ENCODE results near the gene GBX2. TPM values are rescaled to one million over a fixed set of nuclear protein-coding genes. Genes with fewer than 3 reads are reported as not detected.
"Not testable (repeated sequence)": the region's sequence is repeated elsewhere in the genome, so short reads cannot be mapped to it uniquely, and the experiment has no call there.

The GBX2 gene
- total and polyA plus RNA-seq, 5 experiments from 2014 or later, result not detected

DNA sequence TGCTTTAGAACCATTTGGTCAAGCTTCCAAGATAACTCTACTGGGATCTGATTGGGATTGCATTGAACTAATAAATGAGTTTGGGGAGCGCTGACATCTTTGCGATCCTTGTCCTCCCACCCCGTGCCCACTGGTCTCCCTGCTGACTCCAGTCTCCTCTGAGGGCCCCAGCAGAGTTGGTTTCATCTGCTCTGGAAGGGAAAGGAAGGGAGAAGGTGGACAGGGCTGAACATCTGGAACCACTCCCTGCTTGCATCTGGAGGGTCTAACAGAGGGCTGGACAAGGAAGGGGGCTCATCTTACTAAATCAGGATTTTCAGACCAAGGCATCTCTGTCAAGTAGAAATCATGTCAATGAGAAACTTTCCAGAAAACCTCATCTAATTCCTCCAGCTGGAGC is 12.8 kb downstream of the GBX2 start:
- DNase-seq, result no peak
- Mint-ChIP-seq H3K27ac (no peak overlapping the region), H3K4me3 (no peak overlapping the region), H3K36me3 (peaks cover 2 to 20% (median 3%) of the 10 kb centered on the region in 3 donors), H3K4me1 (peaks cover 0 to 5% (median 0%) of the 10 kb centered on the region in 4 donors), H3K27me3 (peaks cover 19 to 58% (median 34%) of the 10 kb centered on the region in 5 donors), H3K9me3 (peaks cover 5 to 46% (median 24%) of the 10 kb centered on the region in 9 donors)
- no peak for ATAC-seq
- POLR2A ChIA-PET, result no interaction called here

- H3K4me1 Mint-ChIP-seq, result peaks cover 0 to 3% (median under 1%) of the 10 kb centered on the region in 4 donors
- POLR2A ChIA-PET, result no interaction called here
- no peak overlapping the region for H3K4me3 Mint-ChIP-seq
- H3K36me3 Mint-ChIP-seq, result peaks cover 0 to 2% (median 0%) of the 10 kb centered on the region in 3 donors
- H3K27me3 Mint-ChIP-seq, result peaks cover 12 to 40% (median 17%) of the 10 kb centered on the region in 5 donors
- no peak for DNase-seq
- H3K9me3 Mint-ChIP-seq, result peaks cover 0 to 14% (median 4%) of the 10 kb centered on the region in 9 donors
- H3K27ac Mint-ChIP-seq, result no peak overlapping the region
- no peak for ATAC-seq
Observed at GRCh38 chr2:236146436-236146835, 21.8 kb downstream of the GBX2 start.

DNA sequence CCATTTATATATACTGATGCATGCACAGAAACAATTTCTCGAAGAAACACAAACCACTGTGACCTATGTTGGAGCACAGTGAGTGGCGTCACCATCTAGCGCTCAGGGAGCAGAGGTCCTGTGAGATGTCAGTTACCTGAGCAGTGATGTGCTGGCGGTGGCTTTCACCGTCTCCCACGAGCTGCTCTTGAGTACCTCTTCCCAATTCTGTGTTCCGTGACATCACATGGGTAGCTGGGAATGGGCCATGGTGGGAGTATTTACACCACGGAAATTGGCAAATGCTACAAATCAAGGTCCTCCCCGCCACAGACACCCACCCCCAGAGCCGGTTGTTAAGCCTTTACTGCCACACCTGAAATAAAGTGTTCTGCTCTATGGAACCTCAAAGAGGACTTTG is 24.4 kb downstream of the GBX2 start:
- Mint-ChIP-seq H3K4me1 (peaks cover 0 to 3% (median under 1%) of the 10 kb centered on the region in 4 donors), H3K36me3 (peaks cover 0 to 2% (median 0%) of the 10 kb centered on the region in 3 donors), H3K4me3 (no peak overlapping the region)

GRCh38 chr2:236141616-236142015 is 26.6 kb downstream of the GBX2 start:
- POLR2A ChIA-PET, H3K4me1 Mint-ChIP-seq, ATAC-seq, H3K4me3 Mint-ChIP-seq, H3K9me3 Mint-ChIP-seq, H3K27ac Mint-ChIP-seq, DNase-seq, H3K36me3 Mint-ChIP-seq: not testable (repeated sequence)
- peaks cover 11 to 52% (median 26%) of the 10 kb centered on the region in 5 donors for H3K27me3 Mint-ChIP-seq

More for the DNA sequence above, 24.4 kb downstream of the GBX2 start:
- POLR2A ChIA-PET, result no interaction called here
- DNase-seq, result no peak
- no peak for ATAC-seq
- H3K9me3 Mint-ChIP-seq, result peaks cover 0 to 2% (median 0%) of the 10 kb centered on the region in 9 donors
- no peak overlapping the region for H3K27ac Mint-ChIP-seq
- peaks cover 11 to 52% (median 26%) of the 10 kb centered on the region in 5 donors for H3K27me3 Mint-ChIP-seq

GRCh38 chr2:236137066-236137465 is 31.1 kb downstream of the GBX2 start:
- no peaks in the 10 kb centered on the region for H3K4me1 Mint-ChIP-seq
- no peaks in the 10 kb centered on the region for H3K36me3 Mint-ChIP-seq
- POLR2A ChIA-PET, result no interaction called here
- H3K27me3 Mint-ChIP-seq, result peaks cover 0 to 19% (median 14%) of the 10 kb centered on the region in 5 donors
- DNase-seq, result no peak
- H3K4me3 Mint-ChIP-seq, result no peak overlapping the region
- no peak for ATAC-seq
- no peak overlapping the region for H3K27ac Mint-ChIP-seq
- no peaks in the 10 kb centered on the region for H3K9me3 Mint-ChIP-seq

- ATAC-seq, result no peak
- Mint-ChIP-seq H3K27me3 (peaks cover 0 to 13% (median 11%) of the 10 kb centered on the region in 5 donors), H3K9me3 (no peaks in the 10 kb centered on the region), H3K4me1 (no peaks in the 10 kb centered on the region), H3K4me3 (no peak overlapping the region), H3K36me3 (no peaks in the 10 kb centered on the region), H3K27ac (no peak overlapping the region)
- POLR2A ChIA-PET, result no interaction called here
- no peak for DNase-seq
Observed at GRCh38 chr2:236136538-236136937, 31.6 kb downstream of the GBX2 start.

DNA sequence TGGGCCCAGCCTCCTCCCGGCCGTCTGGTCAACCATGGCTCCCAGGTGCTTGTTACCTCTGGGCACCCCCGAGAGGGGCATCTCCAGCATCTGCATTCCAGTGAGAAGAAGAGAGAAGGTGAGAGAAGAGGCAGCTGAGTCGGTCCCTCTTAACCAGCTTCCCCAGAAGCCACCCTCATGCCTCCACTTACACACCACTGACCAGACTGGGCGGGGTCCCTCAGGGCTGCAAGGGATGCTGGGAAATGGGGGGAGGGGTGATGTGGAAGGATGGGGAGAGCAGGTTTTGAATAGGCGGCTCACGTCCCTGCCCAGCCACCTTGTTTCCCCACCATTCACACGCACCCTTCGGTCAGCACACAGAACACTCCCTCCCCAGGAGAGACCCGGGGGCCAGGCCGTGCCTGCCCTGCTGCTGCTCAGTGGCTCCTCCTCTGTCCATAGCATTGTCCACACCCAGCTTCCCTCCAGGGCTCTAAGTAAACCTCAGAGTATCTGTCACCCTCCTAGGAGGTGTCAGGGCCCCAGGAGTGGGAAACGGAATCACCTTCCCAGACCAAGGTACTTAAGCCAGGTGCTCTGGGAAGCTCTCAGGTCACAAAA is 34.7 kb downstream of the GBX2 start:
- no peak for ATAC-seq
- DNase-seq, result no peak
- Mint-ChIP-seq H3K9me3 (no peaks in the 10 kb centered on the region), H3K27ac (peak overlapping the region in 2 of 10 donors; percentile 21 to 51), H3K4me1 (no peaks in the 10 kb centered on the region), H3K4me3 (no peak overlapping the region), H3K27me3 (peaks cover 0 to 6% (median 0%) of the 10 kb centered on the region in 5 donors), H3K36me3 (no peaks in the 10 kb centered on the region)
- POLR2A ChIA-PET, result no interaction called here

DNA sequence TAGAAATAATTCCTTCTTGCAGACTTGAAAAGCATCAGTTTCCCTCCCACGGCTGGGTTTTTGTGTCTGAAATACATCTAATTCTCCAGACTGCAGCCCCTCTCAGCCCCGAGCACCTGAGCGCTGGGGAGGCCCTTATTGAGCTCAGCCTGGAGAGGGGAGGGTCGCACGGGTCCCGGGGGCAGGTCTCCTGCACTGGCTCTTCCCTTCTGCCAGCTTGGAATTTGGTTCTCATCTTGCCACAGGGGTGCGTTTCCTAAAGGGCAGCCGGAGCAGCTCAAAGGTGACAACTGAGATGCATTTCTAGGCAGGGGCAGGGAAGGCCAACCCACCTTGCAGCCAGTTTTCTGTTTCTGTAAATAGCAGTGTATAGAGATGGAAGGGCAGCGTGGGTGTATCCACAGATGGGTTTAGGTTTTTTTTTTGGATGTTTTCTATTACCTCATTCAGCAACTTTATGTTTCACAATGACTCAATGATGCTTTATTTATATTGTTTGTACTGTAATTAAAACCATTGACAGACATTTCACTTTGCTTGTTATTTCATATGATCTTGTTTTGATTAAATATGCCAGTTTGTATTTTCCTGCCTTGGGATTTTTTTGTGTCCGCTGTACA is 37.0 kb downstream of the GBX2 start:
- POLR2A ChIA-PET, result no interaction called here
- no peaks in the 10 kb centered on the region for H3K36me3 Mint-ChIP-seq
- H3K27ac Mint-ChIP-seq, result no peak overlapping the region
- H3K4me1 Mint-ChIP-seq, result no peaks in the 10 kb centered on the region
- DNase-seq, result no peak
- ATAC-seq, result no peak
- peaks cover 0 to 6% (median 0%) of the 10 kb centered on the region in 5 donors for H3K27me3 Mint-ChIP-seq
- H3K9me3 Mint-ChIP-seq, result no peaks in the 10 kb centered on the region
- H3K4me3 Mint-ChIP-seq, result no peak overlapping the region

GRCh38 chr2:236130349-236130998 is 37.7 kb downstream of the GBX2 start:
- Mint-ChIP-seq H3K27me3 (peaks cover 0 to 4% (median 0%) of the 10 kb centered on the region in 5 donors), H3K27ac (no peak overlapping the region), H3K9me3 (no peaks in the 10 kb centered on the region), H3K36me3 (no peaks in the 10 kb centered on the region), H3K4me1 (no peaks in the 10 kb centered on the region), H3K4me3 (no peak overlapping the region)
- no peak for ATAC-seq
- POLR2A ChIA-PET, result no interaction called here
- no peak for DNase-seq

- H3K27me3 Mint-ChIP-seq, result peaks cover 0 to 4% (median 0%) of the 10 kb centered on the region in 5 donors
- H3K4me3 Mint-ChIP-seq, result no peak overlapping the region
- ATAC-seq (no peak), DNase-seq (no peak)
- H3K27ac Mint-ChIP-seq, result no peak overlapping the region
- H3K4me1 Mint-ChIP-seq, result no peaks in the 10 kb centered on the region
- POLR2A ChIA-PET, result no interaction called here
- no peaks in the 10 kb centered on the region for H3K9me3 Mint-ChIP-seq
- no peaks in the 10 kb centered on the region for H3K36me3 Mint-ChIP-seq
Observed at GRCh38 chr2:236129935-236130334, 38.3 kb downstream of the GBX2 start.

DNA sequence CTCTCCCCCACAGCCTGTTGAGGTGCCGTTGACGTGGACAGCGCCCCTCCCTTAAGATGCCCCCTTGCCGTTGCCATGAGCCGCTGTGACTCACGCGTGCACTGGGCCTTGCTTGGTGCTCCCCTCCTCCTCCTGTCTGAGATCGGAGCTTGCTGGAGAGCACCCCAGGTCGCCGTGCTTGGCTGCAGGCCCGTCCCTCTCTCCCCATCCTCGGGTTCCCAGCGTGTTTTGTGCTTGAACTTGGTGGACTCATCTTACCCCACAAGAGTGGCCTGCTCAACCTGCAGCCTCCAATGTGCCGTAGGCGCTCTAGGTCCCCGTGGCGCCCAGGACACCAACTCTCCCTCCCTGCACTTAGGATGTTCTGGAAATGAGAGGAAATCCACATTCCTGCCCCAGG is 39.9 kb downstream of the GBX2 start:
- no peak overlapping the region for H3K4me3 Mint-ChIP-seq
- H3K9me3 Mint-ChIP-seq, result no peaks in the 10 kb centered on the region
- no peaks in the 10 kb centered on the region for H3K4me1 Mint-ChIP-seq
- ATAC-seq, result no peak
- peaks cover 0 to 4% (median 0%) of the 10 kb centered on the region in 5 donors for H3K27me3 Mint-ChIP-seq
- H3K27ac Mint-ChIP-seq, result no peak overlapping the region
- POLR2A ChIA-PET, result no interaction called here
- no peak for DNase-seq
- H3K36me3 Mint-ChIP-seq, result no peaks in the 10 kb centered on the region

GRCh38 chr2:236127010-236127409 is 41.2 kb downstream of the GBX2 start:
- Mint-ChIP-seq H3K4me3 (no peak overlapping the region), H3K4me1 (no peaks in the 10 kb centered on the region), H3K27ac (no peak overlapping the region), H3K36me3 (no peaks in the 10 kb centered on the region), H3K9me3 (no peaks in the 10 kb centered on the region), H3K27me3 (peaks cover 0 to 5% (median 4%) of the 10 kb centered on the region in 5 donors)
- ATAC-seq (no peak), DNase-seq (no peak)
- POLR2A ChIA-PET, result no interaction called here

- POLR2A ChIA-PET, result no interaction called here
- no peaks in the 10 kb centered on the region for H3K9me3 Mint-ChIP-seq
- no peak overlapping the region for H3K4me3 Mint-ChIP-seq
- H3K27ac Mint-ChIP-seq, result no peak overlapping the region
- DNase-seq (no peak), ATAC-seq (no peak)
- peaks cover 0 to 11% (median 5%) of the 10 kb centered on the region in 5 donors for H3K27me3 Mint-ChIP-seq
- H3K36me3 Mint-ChIP-seq, result no peaks in the 10 kb centered on the region
- no peaks in the 10 kb centered on the region for H3K4me1 Mint-ChIP-seq
Observed at GRCh38 chr2:236125541-236125940, 42.6 kb downstream of the GBX2 start.
